ENCODE measurements around the gene KCNK7.

Gene KCNK7

GRCh38 chr11:65610404-65610803, 14.8 kb upstream of the KCNK7 start:
- DNase-seq: no peak

- DNase-seq: no peak
These were observed 14.1 kb upstream of the KCNK7 start for GRCh38 chr11:65609665-65610064.

GRCh38 chr11:65609229-65609628, 13.6 kb upstream of the KCNK7 start:
- DNase-seq: no peak

GRCh38 chr11:65607614-65608426, 12.2 kb upstream of the KCNK7 start:
- DNase-seq: no peak

GRCh38 chr11:65606876-65607613, 11.4 kb upstream of the KCNK7 start:
- no peak for DNase-seq

GRCh38 chr11:65604258-65604657, 8.7 kb upstream of the KCNK7 start:
- no peak for DNase-seq

- no peak for DNase-seq
These were observed 4.3 kb upstream of the KCNK7 start for GRCh38 chr11:65599955-65600246.

GRCh38 chr11:65599216-65599954, 3.8 kb upstream of the KCNK7 start:
- DNase-seq: no peak

GRCh38 chr11:65598258-65598699, 2.7 kb upstream of the KCNK7 start:
- no peak for DNase-seq

GRCh38 chr11:65596520-65596919, 920 bp upstream of the KCNK7 start:
- DNase-seq: no peak

GRCh38 chr11:65595131-65595530, 469 bp downstream of the KCNK7 start:
- no peak for DNase-seq

- no peak for DNase-seq
These were observed 1.8 kb downstream of the KCNK7 start for GRCh38 chr11:65593518-65594414.

GRCh38 chr11:65592858-65593517, 2.6 kb downstream of the KCNK7 start:
- DNase-seq: no peak

GRCh38 chr11:65591939-65592857, 3.4 kb downstream of the KCNK7 start:
- no peak for DNase-seq

GRCh38 chr11:65590240-65590738, 5.3 kb downstream of the KCNK7 start:
- no peak for DNase-seq

- DNase-seq: no peak
These were observed 6.0 kb downstream of the KCNK7 start for GRCh38 chr11:65589444-65590239.

- DNase-seq: no peak
These were observed 7.2 kb downstream of the KCNK7 start for GRCh38 chr11:65588199-65589054.

- no peak for DNase-seq
These were observed 8.9 kb downstream of the KCNK7 start for GRCh38 chr11:65586676-65587075.

GRCh38 chr11:65586247-65586630, 9.4 kb downstream of the KCNK7 start:
- DNase-seq: no peak

All from NCI-H1436 treated with DMSO at 0.1 percent for 48 hours (cell line).